ENCODE data around the gene NXPH3.
A peak's percentile ranks its signal among the peaks of the same experiment; 100 is the strongest.

NXPH3 gene

GRCh38 chr17:49592263-49592662, 16.6 kb downstream of the NXPH3 start:
- no peak for DNase-seq (ENCODE audit: low read depth)

- DNase-seq (ENCODE audit: low read depth), result no peak
Measured at GRCh38 chr17:49595328-49595727, 19.7 kb downstream of the NXPH3 start.

GRCh38 chr17:49595980-49596379, 20.3 kb downstream of the NXPH3 start:
- no peak for DNase-seq (ENCODE audit: low read depth)

- no peak for DNase-seq (ENCODE audit: low read depth)
Measured at GRCh38 chr17:49596613-49597244, 21.1 kb downstream of the NXPH3 start.

GRCh38 chr17:49597436-49597835, 21.8 kb downstream of the NXPH3 start:
- DNase-seq (ENCODE audit: low read depth), result no peak

GRCh38 chr17:49597928-49598655, 22.4 kb downstream of the NXPH3 start:
- no peak for DNase-seq (ENCODE audit: low read depth)

GRCh38 chr17:49598918-49599317, 23.2 kb downstream of the NXPH3 start:
- no peak for DNase-seq (ENCODE audit: low read depth)

GRCh38 chr17:49600949-49601348, 25.3 kb downstream of the NXPH3 start:
- DNase-seq (ENCODE audit: low read depth), result no peak

- no peak for DNase-seq (ENCODE audit: low read depth)
Measured at GRCh38 chr17:49602783-49603182, 27.1 kb downstream of the NXPH3 start.

GRCh38 chr17:49603238-49603637, 27.6 kb downstream of the NXPH3 start:
- DNase-seq (ENCODE audit: low read depth), result no peak

- no peak for DNase-seq (ENCODE audit: low read depth)
Measured at GRCh38 chr17:49603720-49604119, 28.0 kb downstream of the NXPH3 start.

- DNase-seq (ENCODE audit: low read depth), result no peak
Measured at GRCh38 chr17:49604314-49604869, 28.7 kb downstream of the NXPH3 start.

GRCh38 chr17:49610883-49611584, 35.4 kb downstream of the NXPH3 start:
- no peak for DNase-seq (ENCODE audit: low read depth)

GRCh38 chr17:49612726-49613125, 37.1 kb downstream of the NXPH3 start:
- no peak for DNase-seq (ENCODE audit: low read depth)

- no peak for DNase-seq (ENCODE audit: low read depth)
Measured at GRCh38 chr17:49613182-49613800, 37.6 kb downstream of the NXPH3 start.

- no peak for DNase-seq (ENCODE audit: low read depth)
Measured at GRCh38 chr17:49616086-49616485, 40.4 kb downstream of the NXPH3 start.

- DNase-seq (ENCODE audit: low read depth), result peak; percentile 67
Measured at GRCh38 chr17:49616601-49617131, 41.0 kb downstream of the NXPH3 start.

- DNase-seq (ENCODE audit: low read depth), result no peak
Measured at GRCh38 chr17:49618028-49618611, 42.4 kb downstream of the NXPH3 start.

GRCh38 chr17:49621420-49621819, 45.7 kb downstream of the NXPH3 start:
- DNase-seq (ENCODE audit: low read depth), result no peak

- DNase-seq (ENCODE audit: low read depth), result no peak
Measured at GRCh38 chr17:49621946-49622529, 46.4 kb downstream of the NXPH3 start.

GRCh38 chr17:49624896-49625295, 49.2 kb downstream of the NXPH3 start:
- no peak for DNase-seq (ENCODE audit: low read depth)
